ENCODE results near the gene CAPNS2. TPM values are rescaled to one million over a fixed set of nuclear protein-coding genes. Genes with fewer than 3 reads are reported as not detected.

Gene CAPNS2
- polyA plus RNA-seq, 4 donors, result 0.18 to 0.29 (median 0.24) TPM; not detected in 1

Other genes starting within 250 kb of the CAPNS2 start
- 1 to 10 TPM in 3 of 4 donors, under 1 TPM in 1; 0.12 to 6.1 (median 5.3) TPM for gene IRX6, start 242.5 kb upstream of the CAPNS2 start, polyA plus RNA-seq (ENCODE audit: insufficient read length in 4 of 4)
- gene MMP2, start 87.5 kb upstream of the CAPNS2 start, polyA plus RNA-seq (ENCODE audit: insufficient read length in 4 of 4), result 100 to 1,000 TPM; 246 to 807 (median 322) TPM
- gene LPCAT2, start 57.6 kb upstream of the CAPNS2 start, polyA plus RNA-seq (ENCODE audit: insufficient read length in 4 of 4), result 10 to 100 TPM in 2 of 4 donors, 1 to 10 TPM in 2; 8.2 to 11.7 (median 10.3) TPM
- gene SLC6A2, start 89.3 kb downstream of the CAPNS2 start, polyA plus RNA-seq (ENCODE audit: insufficient read length in 4 of 4), result 1 to 10 TPM in 1 of 4 donors, under 1 TPM in 3; 0.16 to 1.2 (median 0.43) TPM